AG04450 (cell line): ENCODE results near the gene GLCCI1. TPM values are rescaled to one million over a fixed set of nuclear protein-coding genes. Genes with fewer than 3 reads are reported as not detected.

Experiments
- CTCF ChIA-PET: fragments of 300-600, 350-600 bp; formaldehyde crosslinking; extraction: SDS; loops from one replicate; lab custom pipeline; 2022; ENCODE audit warnings: antibody characterized with exemption, inconsistent platforms; lab: Charles Lee
- POLR2A ChIA-PET: fragments of 350-600 bp; formaldehyde crosslinking; extraction: SDS; loops from one replicate; lab custom pipeline; 2021; ENCODE audit warnings: antibody characterized with exemption, inconsistent platforms; lab: Yijun Ruan, JAX
- DNase-seq: peaks from one replicate; pipeline ENCODE4 v3.0.0-alpha.2; 2011; ENCODE audit warnings: low read depth, low spot score
- H3K27ac ChIP-seq: one replicate; pipeline ENCODE4 v1.5.1; 2012; ENCODE audit warnings: low read depth, low read length, control low read depth
- H3K27me3 ChIP-seq: one replicate; pipeline ENCODE4 v1.6.0; 2012; ENCODE audit warnings: low read length; ENCODE audit not compliant: control insufficient read depth, insufficient read depth
- H3K4me3 ChIP-seq: 2 replicates; pipeline ENCODE4 v1.5.1; 2011; ENCODE audit warnings: mild to moderate bottlenecking, low read depth, low read length, control low read depth
- H3K9me3 ChIP-seq: 2 replicates; pipeline ENCODE4 v1.5.1; 2012; ENCODE audit warnings: low read length; ENCODE audit not compliant: control insufficient read depth, insufficient read depth
- CTCF ChIP-seq: IDR thresholded peaks from 2 replicates; pipeline ENCODE4 v1.5.1; 2011; ENCODE audit warnings: low read depth, low read length, control low read depth, inconsistent platforms
- polyA plus RNA-seq: library from polyadenylated mRNA; depleted of rRNA; stranded (reverse); fragments of >200 nt; gene quantifications from 2 replicates; pipeline ENCODE4 v1.2.3, GENCODE V29; 2011

Gene GLCCI1
- polyA plus RNA-seq, 1 experiment, result 13.5 TPM

DNA sequence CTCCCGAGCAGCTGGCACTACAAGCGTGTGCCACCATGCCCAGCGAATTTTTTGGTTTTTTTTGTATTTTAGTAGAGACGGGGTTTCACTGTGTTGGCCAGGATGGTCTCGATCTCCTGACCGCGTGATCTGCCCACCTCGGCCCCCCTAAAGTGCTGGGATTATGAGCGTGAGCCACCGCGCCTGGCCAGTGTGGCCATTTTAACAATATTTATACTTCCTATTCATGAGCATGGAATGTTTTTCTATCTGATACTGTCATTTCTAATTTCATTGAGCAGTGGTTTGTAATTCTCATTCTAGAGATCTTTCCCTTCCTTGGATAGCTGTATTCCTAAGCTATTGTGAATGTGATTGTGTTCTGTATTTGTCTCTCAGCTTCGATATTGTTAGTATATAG lies 96.2 kb downstream of the GLCCI1 start:
- no peaks in the 10 kb centered on the region for H3K27me3 ChIP-seq
- peak overlapping the region; percentile 54 for H3K27ac ChIP-seq
- TF ChIP-seq CTCF, result no peak
- H3K9me3 ChIP-seq, result peaks cover 2% of the 10 kb centered on the region; the same call in 1 of the 2 replicates
- ChIA-PET POLR2A (no interaction called here), CTCF (no interaction called here)
- no peak for DNase-seq
- H3K4me3 ChIP-seq, result no peak overlapping the region

DNA sequence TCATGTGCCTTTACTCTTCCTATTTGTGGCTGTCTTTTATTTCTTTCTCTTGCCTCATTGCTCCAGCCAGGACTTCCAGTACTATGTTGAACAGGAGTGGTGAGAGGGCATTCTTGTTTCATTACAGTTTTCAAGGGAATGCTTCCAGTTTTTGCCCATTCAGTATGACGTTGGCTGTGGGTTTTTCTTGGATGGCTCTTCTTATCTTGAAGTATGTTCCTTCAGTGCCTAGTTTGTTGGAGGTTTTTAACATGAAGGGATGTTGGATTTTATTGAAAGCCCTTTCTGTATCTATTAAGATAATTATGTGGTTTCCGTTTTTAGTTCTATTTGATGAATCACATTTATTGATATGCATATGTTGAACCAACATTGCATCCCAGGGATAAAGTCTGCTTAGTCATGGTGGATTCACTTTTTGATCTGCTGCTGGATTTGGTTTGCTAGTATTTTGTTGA lies 96.8 kb downstream of the GLCCI1 start:
- ChIA-PET CTCF (no interaction called here), POLR2A (no interaction called here)
- no peak for TF ChIP-seq CTCF
- H3K4me3 ChIP-seq, result no peak overlapping the region
- H3K9me3 ChIP-seq, result peaks cover 2% of the 10 kb centered on the region; the same call in 1 of the 2 replicates
- H3K27me3 ChIP-seq, result no peaks in the 10 kb centered on the region
- DNase-seq, result peak; percentile 30
- H3K27ac ChIP-seq, result peak overlapping the region; percentile 58

GRCh38 chr7:8068892-8069686 lies 100.5 kb downstream of the GLCCI1 start:
- POLR2A ChIA-PET, result no interaction called here
- DNase-seq, result no peak
- Histone ChIP-seq H3K27me3 (no peaks in the 10 kb centered on the region), H3K9me3 (peaks cover 2% of the 10 kb centered on the region; the same call in 1 of the 2 replicates), H3K4me3 (no peak overlapping the region), H3K27ac (no peak overlapping the region)
- CTCF ChIA-PET, result interaction anchor here (0.7 kb wide), 1 partner anchor 474 kb away, joined by 3 read pairs; no protein-coding TSS in a partner anchor
- no peak for TF ChIP-seq CTCF

DNA sequence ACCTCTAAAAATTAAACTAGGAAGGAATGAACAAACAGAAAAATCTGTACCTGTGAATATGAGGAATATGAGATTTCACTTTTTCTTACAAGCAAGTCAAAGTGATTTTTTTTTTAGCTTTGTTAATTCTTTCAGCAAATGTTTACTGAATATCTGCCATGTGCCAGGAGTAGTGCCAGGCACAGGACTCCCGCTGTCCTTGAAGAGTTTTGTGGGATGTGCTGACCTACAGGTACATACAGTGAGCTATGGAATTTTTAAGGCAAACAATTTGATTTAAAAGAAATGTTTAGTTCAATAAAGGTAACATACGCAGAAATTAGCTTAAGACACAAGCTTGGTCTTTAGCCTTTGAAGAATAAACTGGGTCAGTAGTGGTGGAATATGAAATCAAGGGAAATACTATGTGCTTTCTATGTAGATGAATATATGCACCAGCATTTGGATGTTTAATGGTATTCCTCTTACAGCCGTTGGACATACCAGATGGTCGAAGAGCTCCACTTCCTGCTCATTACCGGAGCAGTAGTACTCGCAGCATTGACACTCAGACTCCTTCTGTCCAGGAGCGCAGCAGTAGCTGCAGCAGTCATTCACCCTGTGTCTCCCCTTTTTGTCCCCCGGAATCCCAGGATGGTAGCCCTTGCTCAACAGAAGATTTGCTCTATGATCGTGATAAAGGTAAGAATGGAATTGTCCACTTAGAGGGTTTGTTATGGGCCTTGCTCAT lies 102.0 kb downstream of the GLCCI1 start:
- no peak overlapping the region for H3K4me3 ChIP-seq
- CTCF ChIA-PET, result interaction anchor here (1.1 kb wide), 1 partner anchor 313 kb away, joined by 3 read pairs; no protein-coding TSS in a partner anchor
- no peak for DNase-seq
- no peak overlapping the region for H3K27ac ChIP-seq
- POLR2A ChIA-PET, result no interaction called here
- H3K9me3 ChIP-seq, result no peaks in the 10 kb centered on the region
- no peaks in the 10 kb centered on the region for H3K27me3 ChIP-seq
- no peak for TF ChIP-seq CTCF

DNA sequence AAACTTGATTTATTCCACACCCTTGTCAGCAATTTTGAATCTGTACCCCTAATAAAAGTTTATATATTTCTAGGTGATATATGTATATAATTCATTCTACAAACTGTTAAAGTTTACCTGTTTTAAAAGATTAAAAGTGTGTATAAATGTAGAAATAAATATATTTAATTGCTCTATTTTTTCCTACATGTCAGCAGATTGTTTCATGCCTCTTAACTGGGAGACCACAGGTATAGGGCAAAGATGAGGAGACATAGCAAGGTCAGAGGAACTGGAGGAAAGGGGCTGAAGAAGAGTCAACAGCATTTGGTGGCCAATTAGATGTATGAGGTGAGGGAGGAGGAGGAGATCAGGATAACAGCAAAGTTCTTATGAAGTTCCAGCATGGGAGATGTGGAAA lies 109.8 kb downstream of the GLCCI1 start:
- ChIA-PET CTCF (no interaction called here), POLR2A (no interaction called here)
- H3K27ac ChIP-seq, result no peak overlapping the region
- H3K9me3 ChIP-seq, result no peaks in the 10 kb centered on the region
- TF ChIP-seq CTCF, result no peak
- no peak overlapping the region for H3K4me3 ChIP-seq
- no peaks in the 10 kb centered on the region for H3K27me3 ChIP-seq
- DNase-seq, result no peak
